RPMI8226 (cell line): ENCODE results near the gene ABTB2.

ENCODE experiments used
- DNase-seq: peaks from one replicate; pipeline ENCODE4 v3.0.0-alpha.2; 2015

ABTB2 gene

GRCh38 chr11:34278693-34279297 lies 79.0 kb downstream of the ABTB2 start:
- no peak for DNase-seq

- DNase-seq, result no peak
Measured at GRCh38 chr11:34278175-34278574, 79.6 kb downstream of the ABTB2 start.

DNA sequence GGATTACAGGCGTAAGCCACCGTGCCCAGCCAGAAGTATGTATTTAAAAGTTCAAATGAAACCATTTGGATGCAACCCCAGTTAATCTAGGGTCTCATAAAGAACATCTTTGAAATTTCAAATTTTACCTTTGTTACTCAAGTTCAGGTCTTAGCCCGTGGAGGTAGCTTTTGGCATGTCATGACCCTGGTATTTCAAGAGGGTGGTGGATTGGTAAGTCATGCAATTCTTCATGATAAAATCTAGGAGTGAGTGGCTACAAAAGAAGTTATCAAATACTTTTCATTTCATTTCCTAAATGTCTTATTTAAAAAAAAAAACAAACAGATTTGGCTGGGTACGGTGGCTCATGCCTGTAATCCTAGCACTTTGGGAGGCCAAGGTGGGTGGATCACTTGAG lies 80.6 kb downstream of the ABTB2 start:
- DNase-seq, result no peak

DNA sequence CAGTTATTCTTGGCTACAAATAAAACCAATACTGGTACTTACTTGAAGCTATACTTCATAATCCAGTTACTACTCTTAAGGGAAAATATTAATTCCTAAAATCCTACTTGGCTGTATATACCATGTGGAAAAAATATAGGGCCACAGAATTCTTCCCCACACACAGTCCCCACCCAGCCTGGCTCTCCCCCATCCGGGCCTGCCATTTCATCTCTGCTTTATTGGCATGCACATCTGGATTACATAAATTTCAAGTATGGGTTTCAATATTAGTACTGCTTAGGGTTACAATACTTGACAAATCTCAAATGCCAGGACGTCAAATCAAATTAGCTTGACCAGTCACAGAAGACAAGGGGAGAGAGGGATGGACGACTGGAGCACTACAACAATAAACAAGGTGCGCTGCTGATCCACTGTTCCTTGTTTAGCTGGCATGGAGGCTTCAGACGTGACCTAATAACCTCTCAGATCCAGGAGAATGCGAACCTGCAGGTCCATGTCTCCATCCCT lies 81.4 kb downstream of the ABTB2 start:
- DNase-seq, result no peak

DNA sequence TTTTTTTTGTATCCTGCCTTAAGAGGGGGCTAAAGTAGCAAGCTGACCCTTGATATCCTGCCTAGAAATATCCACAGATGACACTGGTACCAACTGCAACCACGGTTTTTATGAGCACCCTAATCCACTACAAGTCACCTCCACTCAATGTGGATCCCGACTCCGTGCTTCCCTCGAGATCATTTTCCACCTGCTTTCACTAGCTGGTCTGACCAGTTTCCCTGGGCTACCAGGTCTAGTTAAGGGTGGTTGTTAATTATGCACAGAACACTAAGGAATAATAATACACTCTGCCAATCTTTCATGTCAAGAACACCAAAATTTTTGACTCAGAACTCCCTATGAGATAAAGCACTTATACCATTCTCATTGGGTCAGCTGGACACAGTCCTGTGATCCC lies 82.3 kb downstream of the ABTB2 start:
- DNase-seq, result no peak

GRCh38 chr11:34274712-34275398 lies 83.0 kb downstream of the ABTB2 start:
- DNase-seq, result no peak

GRCh38 chr11:34273099-34273498 lies 84.7 kb downstream of the ABTB2 start:
- DNase-seq, result no peak

DNA sequence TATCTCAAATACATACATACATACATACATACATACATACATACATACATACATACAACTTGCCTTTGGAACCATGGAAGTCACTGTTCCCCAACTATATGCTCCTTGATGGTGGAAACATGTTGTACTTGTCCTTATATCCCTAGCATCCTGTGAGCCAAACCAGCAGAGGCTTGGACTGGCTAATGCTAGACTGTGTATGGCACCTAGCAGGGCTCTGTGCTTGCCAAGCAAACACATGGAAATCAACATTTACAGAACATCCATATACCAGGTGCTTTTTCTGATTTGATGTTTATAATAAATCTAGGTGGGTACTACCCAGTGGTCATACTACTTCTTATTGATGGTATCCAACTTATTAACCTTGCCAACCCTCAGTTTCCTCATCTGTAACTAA lies 86.1 kb downstream of the ABTB2 start:
- no peak for DNase-seq

DNA sequence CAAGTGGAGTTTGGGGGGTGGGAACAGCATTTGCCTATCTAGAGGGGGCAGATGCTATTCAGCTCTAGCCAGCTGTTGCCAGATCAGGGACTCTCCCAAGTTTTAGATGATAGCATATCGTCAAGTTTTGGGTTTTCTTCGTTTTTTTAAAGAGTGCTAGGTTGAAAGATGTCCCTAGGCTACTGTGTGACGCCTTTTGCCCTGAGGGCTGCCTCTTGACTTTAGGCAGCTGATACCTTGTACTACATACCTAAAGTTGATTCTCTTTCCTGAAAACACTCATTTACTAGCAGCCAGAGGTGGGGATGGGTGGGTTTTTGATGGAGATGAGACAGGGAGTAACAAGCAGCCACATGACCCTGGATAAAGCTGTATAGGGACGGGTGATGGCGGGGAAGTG lies 87.1 kb downstream of the ABTB2 start:
- no peak for DNase-seq

GRCh38 chr11:34269694-34270245 lies 88.0 kb downstream of the ABTB2 start:
- DNase-seq, result no peak

- DNase-seq, result no peak
Measured at GRCh38 chr11:34268906-34269430, 88.8 kb downstream of the ABTB2 start.

GRCh38 chr11:34267417-34267816 lies 90.4 kb downstream of the ABTB2 start:
- DNase-seq, result no peak

- DNase-seq, result no peak
Measured at GRCh38 chr11:34267013-34267412, 90.8 kb downstream of the ABTB2 start.

GRCh38 chr11:34266090-34266912 lies 91.5 kb downstream of the ABTB2 start:
- DNase-seq, result no peak

GRCh38 chr11:34264303-34265110 lies 93.3 kb downstream of the ABTB2 start:
- no peak for DNase-seq

DNA sequence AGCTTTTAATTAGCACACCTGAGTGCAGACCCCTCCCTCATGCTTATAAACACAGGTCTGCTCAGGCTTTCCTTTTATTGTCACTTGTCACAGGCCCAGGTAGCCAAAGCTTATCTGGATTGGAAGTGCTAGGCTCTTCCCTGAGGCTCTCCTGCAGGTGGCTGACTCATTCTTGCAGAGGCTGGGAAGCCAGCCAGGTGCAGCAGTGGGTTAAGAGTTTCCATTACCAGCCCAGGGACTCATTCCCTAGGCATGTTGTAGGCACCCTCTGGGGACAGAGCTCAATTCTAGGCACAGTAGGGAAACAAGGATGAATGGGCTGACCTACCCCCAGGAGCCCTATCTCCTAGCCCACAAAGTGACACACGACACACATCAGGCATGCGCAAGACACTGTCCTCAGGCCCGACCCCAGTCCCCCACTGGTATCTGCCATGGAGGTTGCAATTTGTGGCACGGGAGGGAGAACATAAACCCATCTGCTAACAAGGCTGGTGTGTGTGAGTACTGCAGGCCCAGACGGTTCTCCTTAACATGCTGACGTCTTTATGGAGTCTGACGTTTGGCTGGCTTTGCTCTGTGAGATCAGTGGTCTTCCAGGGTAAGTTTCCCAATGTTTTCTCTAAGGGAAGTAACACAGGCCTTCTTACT lies 94.2 kb downstream of the ABTB2 start:
- DNase-seq, result no peak

DNA sequence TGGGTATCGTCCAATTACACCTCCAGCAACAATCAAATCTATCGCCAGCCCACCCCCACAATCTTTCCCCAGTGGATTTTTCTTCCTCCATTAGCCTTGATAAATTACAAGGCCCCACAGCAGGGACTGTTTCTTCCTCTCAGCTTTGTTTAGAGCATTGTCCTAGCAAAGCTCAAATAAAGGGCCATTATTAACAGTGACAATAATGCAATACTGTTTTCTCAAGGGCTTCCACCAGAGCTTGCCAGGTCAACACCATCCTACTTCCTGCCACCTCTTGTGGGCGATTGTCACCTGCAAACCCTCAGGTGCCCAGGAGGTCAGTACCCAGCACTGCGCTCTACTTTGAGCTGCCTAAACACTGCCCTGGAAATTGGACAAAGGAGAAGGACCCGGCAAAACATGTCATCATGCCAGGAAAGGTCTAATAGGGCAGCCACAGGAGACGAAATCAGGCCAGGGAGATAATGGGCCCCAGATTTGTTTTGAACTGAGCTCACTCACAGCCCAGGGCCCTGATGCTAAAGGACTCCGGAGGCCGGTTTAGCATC lies 95.2 kb downstream of the ABTB2 start:
- DNase-seq, result no peak

- no peak for DNase-seq
Measured at GRCh38 chr11:34261820-34262219, 96.0 kb downstream of the ABTB2 start.

DNA sequence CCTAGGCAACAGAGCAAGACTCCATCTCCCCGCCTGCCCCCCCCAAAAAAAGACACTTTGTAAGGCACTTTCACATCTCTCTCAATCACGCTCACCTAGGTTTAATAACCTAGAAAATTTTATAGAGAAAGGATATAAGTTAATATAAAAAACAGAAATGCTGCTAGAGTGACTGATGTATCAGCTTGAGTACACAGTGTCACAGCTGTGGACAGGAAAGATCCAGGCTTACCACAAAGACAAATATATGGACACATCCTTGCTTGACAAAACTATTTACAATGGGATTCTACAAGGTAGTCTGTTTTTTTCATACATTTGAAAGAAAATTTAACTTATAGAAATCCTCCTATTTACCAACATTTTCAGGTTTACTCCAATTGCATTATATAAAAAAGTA lies 96.7 kb downstream of the ABTB2 start:
- DNase-seq, result no peak

DNA sequence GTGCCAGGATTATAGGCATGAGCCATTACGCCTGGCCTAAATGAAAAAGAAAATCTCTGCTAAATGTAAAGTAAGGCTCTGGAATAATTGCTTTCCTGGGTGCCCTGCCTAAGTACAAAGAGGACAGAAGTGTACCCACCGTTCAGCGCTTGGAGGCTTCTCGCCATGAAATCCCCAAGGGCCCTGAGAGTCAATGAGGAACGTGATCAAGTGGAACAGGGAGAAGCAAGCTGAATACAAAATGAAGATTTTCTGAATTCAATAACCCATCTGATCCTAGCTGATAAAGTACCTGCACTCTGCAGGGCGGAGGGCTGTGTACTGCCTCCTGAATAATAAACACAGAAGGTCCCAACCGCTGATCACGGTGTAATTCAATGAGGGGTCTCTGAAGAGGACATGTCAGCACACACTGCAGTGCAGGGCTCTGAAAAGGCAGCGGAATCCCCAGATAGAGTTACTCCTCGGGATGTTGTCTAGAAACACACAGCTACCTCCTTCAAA lies 97.7 kb downstream of the ABTB2 start:
- no peak for DNase-seq

DNA sequence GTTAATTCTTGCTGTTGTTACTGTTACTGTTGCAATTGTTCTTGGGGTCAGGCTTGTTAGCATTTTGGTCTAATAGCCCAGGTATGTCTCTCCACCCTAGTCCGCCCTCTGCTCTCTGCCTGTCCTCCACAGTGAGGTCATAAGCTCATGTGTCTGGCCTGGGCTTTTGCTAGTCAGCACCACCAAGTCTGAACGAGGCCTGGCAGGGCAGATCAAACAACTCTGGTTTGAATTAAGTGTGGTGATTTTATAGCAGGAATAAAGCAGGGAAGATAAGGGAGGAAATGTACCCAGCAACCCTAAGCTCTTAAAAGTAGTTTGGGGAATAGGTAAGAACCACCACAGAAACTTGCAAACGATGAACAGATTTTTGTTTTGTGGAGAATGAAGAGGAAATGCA lies 98.7 kb downstream of the ABTB2 start:
- DNase-seq, result no peak
